ENCODE data around the gene CCDC141. TPM values are rescaled to one million over a fixed set of nuclear protein-coding genes. Genes with fewer than 3 reads are reported as not detected.

CCDC141 gene
- polyA plus RNA-seq, 2 of the 4 experiments (the other 2 are of a cell fraction): not detected

- TF ChIP-seq USF2 (IDR thresholded peaks at IDR 0.05): no peak
- TF ChIP-seq POLR2AphosphoS2 (conservative IDR thresholded peaks at IDR 0.05; ENCODE audit: low read length): no peak
- TF ChIP-seq MYC (IDR thresholded peaks at IDR 0.05; ENCODE audit: borderline replicate concordance, low read length): no peak
- TF ChIP-seq PBX3 (IDR thresholded peaks at IDR 0.05): no peak
- no peak for TF ChIP-seq GATA3 (IDR thresholded peaks at IDR 0.05; ENCODE audit: borderline replicate concordance)
- no peak for TF ChIP-seq MAX (IDR thresholded peaks at IDR 0.05)
These were observed 21.9 kb upstream of the CCDC141 start (continued) for GRCh38 chr2:179071810-179072355.

- H3K4me3 ChIP-seq: no peak overlapping the region
- WGBS (ENCODE audit: missing lambda C conversion rate): 25% methylated on average over 2 of the region's 2 CpGs
- TF ChIP-seq ATOH8 (CRISPR knock-in tag; IDR thresholded peaks at IDR 0.05; ENCODE audit: low read depth): no peak
- CTCF ChIA-PET: no interaction called here
- FAIRE-seq: no peak
- DNase-seq (ENCODE audit: low read depth in 1 of 2, low spot score in 1 of 2): no peak
- ATAC-seq: no peak
- no peak overlapping the region for H3K27ac ChIP-seq
- no peaks in the 10 kb centered on the region for H3K9me3 ChIP-seq
- no peak overlapping the region for H3K4me2 ChIP-seq
- POLR2A ChIA-PET: no interaction called here
- no peaks in the 10 kb centered on the region for H3K4me1 ChIP-seq
These were observed 21.0 kb upstream of the CCDC141 start for GRCh38 chr2:179070895-179071294.

GRCh38 chr2:179069685-179070084, 19.7 kb upstream of the CCDC141 start:
- 41% methylated on average over 1 of the region's 1 CpG for WGBS (ENCODE audit: missing lambda C conversion rate)
- Histone ChIP-seq H3K27ac (no peak overlapping the region), H3K4me3 (no peak overlapping the region), H3K4me2 (no peak overlapping the region), H3K4me1 (no peaks in the 10 kb centered on the region), H3K9me3 (no peaks in the 10 kb centered on the region)
- POLR2A ChIA-PET: no interaction called here
- CTCF ChIA-PET: no interaction called here
- TF ChIP-seq ELK1 (IDR thresholded peaks at IDR 0.05; ENCODE audit: low read depth, low read length): no peak
- no peak for TF ChIP-seq RCOR1 (IDR thresholded peaks at IDR 0.05; ENCODE audit: low read depth, low read length)
- no peak for TF ChIP-seq HDAC2 (IDR thresholded peaks at IDR 0.05)
- no peak for TF ChIP-seq EHMT2 (IDR thresholded peaks at IDR 0.05; ENCODE audit: low read depth)
- TF ChIP-seq CBX8 (IDR thresholded peaks at IDR 0.05): no peak
- TF ChIP-seq EHF (CRISPR knock-in tag; IDR thresholded peaks at IDR 0.05): no peak
- TF ChIP-seq MAX (IDR thresholded peaks at IDR 0.05): no peak
- no peak for TF ChIP-seq TFCP2L1 (CRISPR knock-in tag; IDR thresholded peaks at IDR 0.05)
- no peak for TF ChIP-seq ZNF302 (CRISPR knock-in tag; IDR thresholded peaks at IDR 0.05)
- no peak for TF ChIP-seq NPAS2 (CRISPR knock-in tag; IDR thresholded peaks at IDR 0.05; ENCODE audit: borderline replicate concordance)
- no peak for TF ChIP-seq USF2 (IDR thresholded peaks at IDR 0.05)
- TF ChIP-seq E2F6 (IDR thresholded peaks at IDR 0.05; ENCODE audit: borderline replicate concordance, low read depth): no peak
- TF ChIP-seq RFX5 (IDR thresholded peaks at IDR 0.05): no peak
- FAIRE-seq (no peak), DNase-seq (ENCODE audit: low read depth in 1 of 2, low spot score in 1 of 2) (no peak), ATAC-seq (no peak)

Data from A549 (cell line).